Cardiac muscle cell (in vitro differentiated cells and primary cell): ENCODE data around the gene CDH4. TPM values are rescaled to one million over a fixed set of nuclear protein-coding genes. Genes with fewer than 3 reads are reported as not detected.

Experiments used
- DNase-seq, 2 donors: peaks; one replicate each; pipeline versions ENCODE4 v3.0.0 to v3.0.0-alpha.2; 2010 to 2017; ENCODE audit warnings: low read depth in 1 of 2, low spot score in 1 of 2
- H3K27ac ChIP-seq: fragments of 200-600 bp; sonication (generic); 2 replicates; pipeline ENCODE4 v1.5.1; 2016
- H3K27me3 ChIP-seq: fragments of 200-600 bp; sonication (generic); 2 replicates; pipeline ENCODE4 v1.6.0; 2016; ENCODE audit warnings: control low read depth
- H3K36me3 ChIP-seq: fragments of 200-600 bp; sonication (generic); 2 replicates; pipeline ENCODE4 v1.5.1; 2016; ENCODE audit warnings: control low read depth
- H3K4me1 ChIP-seq: fragments of 200-600 bp; sonication (generic); 2 replicates; pipeline ENCODE4 v1.8.1; 2017; ENCODE audit warnings: low read depth, mild to moderate bottlenecking, mixed run types
- H3K4me3 ChIP-seq: fragments of 200-600 bp; sonication (generic); 2 replicates; pipeline ENCODE4 v1.5.1; 2016; ENCODE audit warnings: mild to moderate bottlenecking
- H3K9me3 ChIP-seq: fragments of 200-600 bp; sonication (generic); 2 replicates; pipeline ENCODE4 v1.5.1; 2017; ENCODE audit warnings: low read depth, mild to moderate bottlenecking, control low read depth
- polyA plus RNA-seq: library from polyadenylated mRNA; unstranded; fragments of >200 nt; fragmentation: Nextera tagmentation; extraction: Ambion mirVana; gene quantifications from 2 replicates; pipeline ENCODE4 v1.2.1, GENCODE V29; 2016
- total RNA-seq: library from RNA; depleted of rRNA; stranded (reverse); fragments of >200 nt; gene quantifications from 2 replicates; pipeline ENCODE4 v1.2.3, GENCODE V29; 2016
- TF ChIP-seq, protein P1 (sequence below): IDR thresholded peaks from 2 replicates; pipeline ENCODE4 v1.5.1; 2012; ENCODE audit warnings: low read depth, mild to moderate bottlenecking, low read length

CDH4 gene
- total and polyA plus RNA-seq, 2 experiments from 2014 or later = 0.43 to 0.80 TPM

DNA sequence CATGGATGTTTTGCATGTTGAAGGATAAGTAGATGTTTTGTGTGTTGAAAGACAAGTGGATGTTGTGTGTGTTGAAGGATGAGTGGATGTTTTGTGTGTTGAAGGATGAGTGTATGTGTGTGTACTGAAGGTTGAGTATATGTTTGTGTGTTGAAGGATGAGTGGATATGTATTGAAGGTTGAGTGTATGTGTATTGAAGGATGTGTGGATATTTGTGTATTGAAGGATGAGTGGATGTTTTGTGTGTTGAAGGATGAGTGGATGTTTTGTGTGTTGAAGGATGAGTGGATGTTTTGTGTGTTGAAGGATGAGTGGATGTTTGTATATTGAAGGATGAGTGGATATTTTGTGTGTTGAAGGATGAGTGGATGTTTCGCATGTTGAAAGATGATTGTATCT, 325.0 kb downstream of the CDH4 start:
- no peak for DNase-seq
- no peaks in the 10 kb centered on the region for H3K4me1 ChIP-seq
- no peaks in the 10 kb centered on the region for H3K27me3 ChIP-seq
- H3K4me3 ChIP-seq = no peak overlapping the region
- TF ChIP-seq, protein P1, sequence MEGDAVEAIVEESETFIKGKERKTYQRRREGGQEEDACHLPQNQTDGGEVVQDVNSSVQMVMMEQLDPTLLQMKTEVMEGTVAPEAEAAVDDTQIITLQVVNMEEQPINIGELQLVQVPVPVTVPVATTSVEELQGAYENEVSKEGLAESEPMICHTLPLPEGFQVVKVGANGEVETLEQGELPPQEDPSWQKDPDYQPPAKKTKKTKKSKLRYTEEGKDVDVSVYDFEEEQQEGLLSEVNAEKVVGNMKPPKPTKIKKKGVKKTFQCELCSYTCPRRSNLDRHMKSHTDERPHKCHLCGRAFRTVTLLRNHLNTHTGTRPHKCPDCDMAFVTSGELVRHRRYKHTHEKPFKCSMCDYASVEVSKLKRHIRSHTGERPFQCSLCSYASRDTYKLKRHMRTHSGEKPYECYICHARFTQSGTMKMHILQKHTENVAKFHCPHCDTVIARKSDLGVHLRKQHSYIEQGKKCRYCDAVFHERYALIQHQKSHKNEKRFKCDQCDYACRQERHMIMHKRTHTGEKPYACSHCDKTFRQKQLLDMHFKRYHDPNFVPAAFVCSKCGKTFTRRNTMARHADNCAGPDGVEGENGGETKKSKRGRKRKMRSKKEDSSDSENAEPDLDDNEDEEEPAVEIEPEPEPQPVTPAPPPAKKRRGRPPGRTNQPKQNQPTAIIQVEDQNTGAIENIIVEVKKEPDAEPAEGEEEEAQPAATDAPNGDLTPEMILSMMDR = no peak
- H3K9me3 ChIP-seq = no peaks in the 10 kb centered on the region
- H3K36me3 ChIP-seq = no peaks in the 10 kb centered on the region
- H3K27ac ChIP-seq = no peak overlapping the region

DNA sequence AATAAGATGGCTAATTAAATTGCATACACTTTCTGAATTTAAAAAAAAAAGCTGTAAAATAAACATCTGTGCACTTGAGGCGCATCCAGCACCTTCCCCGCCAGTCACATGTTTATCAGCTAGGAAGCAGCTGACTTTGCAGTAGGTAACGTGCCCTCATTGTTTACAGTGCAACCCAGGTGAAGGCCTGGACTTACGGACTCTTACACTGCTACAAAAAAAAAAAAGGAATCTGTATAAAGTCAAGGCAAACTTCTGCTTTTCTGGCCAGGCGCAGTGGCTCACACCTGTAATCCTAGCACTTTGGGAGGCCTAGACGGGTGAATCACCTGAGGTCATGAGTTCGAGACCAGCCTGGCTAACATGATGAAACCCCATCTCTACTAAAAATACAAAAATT, 327.8 kb downstream of the CDH4 start:
- Histone ChIP-seq H3K4me1 (no peaks in the 10 kb centered on the region), H3K4me3 (no peak overlapping the region), H3K27me3 (no peaks in the 10 kb centered on the region), H3K9me3 (no peaks in the 10 kb centered on the region), H3K27ac (no peak overlapping the region), H3K36me3 (no peaks in the 10 kb centered on the region)
- DNase-seq = no peak
- TF ChIP-seq, protein P1 = no peak

DNA sequence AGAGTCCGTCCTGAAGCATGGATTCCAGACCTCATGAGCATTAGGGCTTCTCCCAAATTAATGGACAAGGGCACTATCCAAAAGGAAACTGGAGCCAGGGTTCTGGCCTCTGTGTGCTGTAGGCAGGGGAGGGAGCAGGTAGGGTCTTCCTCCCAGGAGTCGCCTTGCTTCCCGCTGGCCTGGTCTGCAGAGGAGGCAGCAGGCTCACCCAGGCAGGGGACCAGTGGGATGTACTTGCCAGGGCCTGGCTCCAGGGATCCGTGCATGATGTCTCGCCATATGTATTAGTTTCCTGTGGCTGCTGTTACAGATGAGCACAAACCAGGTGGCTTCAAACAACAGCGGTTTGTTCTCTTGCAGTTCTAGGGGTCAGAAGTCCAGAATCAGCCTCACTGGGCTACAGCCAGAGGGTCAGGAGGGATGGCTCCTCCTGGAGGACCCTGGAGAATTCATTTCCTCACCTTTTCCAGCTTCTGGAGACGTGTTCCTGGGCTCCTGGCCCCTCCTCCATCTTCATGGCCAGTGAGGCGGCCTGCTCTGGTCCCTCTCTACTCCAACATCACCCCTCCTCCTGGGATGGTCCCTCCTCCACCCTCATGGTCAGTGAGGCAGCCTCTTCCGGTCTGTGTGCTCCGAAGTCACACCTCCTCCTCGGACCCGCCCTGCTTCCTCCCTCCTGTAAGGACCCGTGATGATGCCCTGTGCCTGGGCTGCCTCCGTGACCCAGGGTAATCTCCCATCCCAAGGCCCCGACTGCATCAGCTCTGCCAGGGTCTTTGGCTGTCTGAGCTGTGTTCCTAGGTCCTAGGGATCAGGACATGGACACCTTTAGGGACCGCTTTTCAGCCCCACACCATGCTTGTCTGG, 329.1 kb downstream of the CDH4 start:
- Histone ChIP-seq H3K9me3 (no peaks in the 10 kb centered on the region), H3K27me3 (no peaks in the 10 kb centered on the region), H3K36me3 (no peaks in the 10 kb centered on the region), H3K4me3 (no peak overlapping the region), H3K4me1 (no peaks in the 10 kb centered on the region), H3K27ac (no peak overlapping the region)
- DNase-seq = no peak
- TF ChIP-seq, protein P1 = no peak

DNA sequence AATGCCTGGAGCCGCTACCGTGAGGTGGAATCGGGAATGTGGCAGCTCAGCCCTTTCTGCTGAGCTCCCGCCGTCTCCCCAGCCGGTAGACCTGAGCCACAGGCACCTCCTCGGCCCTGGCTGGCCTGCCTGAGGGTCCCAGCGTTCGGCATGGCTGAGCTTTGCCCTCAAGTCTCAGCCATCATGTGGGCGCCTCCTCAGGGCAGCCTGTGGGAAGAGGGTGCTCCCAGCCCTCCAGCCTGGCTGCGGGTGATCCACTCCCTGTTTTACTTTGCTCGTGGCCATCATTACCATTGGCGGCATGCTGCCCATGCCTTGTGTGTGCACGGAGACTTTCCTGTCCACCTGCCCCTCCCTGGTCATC, 329.7 kb downstream of the CDH4 start:
- Histone ChIP-seq H3K4me3 (no peak overlapping the region), H3K4me1 (no peaks in the 10 kb centered on the region), H3K36me3 (no peaks in the 10 kb centered on the region), H3K27ac (no peak overlapping the region), H3K9me3 (no peaks in the 10 kb centered on the region), H3K27me3 (no peaks in the 10 kb centered on the region)
- TF ChIP-seq, protein P1 = no peak
- DNase-seq = no peak

DNA sequence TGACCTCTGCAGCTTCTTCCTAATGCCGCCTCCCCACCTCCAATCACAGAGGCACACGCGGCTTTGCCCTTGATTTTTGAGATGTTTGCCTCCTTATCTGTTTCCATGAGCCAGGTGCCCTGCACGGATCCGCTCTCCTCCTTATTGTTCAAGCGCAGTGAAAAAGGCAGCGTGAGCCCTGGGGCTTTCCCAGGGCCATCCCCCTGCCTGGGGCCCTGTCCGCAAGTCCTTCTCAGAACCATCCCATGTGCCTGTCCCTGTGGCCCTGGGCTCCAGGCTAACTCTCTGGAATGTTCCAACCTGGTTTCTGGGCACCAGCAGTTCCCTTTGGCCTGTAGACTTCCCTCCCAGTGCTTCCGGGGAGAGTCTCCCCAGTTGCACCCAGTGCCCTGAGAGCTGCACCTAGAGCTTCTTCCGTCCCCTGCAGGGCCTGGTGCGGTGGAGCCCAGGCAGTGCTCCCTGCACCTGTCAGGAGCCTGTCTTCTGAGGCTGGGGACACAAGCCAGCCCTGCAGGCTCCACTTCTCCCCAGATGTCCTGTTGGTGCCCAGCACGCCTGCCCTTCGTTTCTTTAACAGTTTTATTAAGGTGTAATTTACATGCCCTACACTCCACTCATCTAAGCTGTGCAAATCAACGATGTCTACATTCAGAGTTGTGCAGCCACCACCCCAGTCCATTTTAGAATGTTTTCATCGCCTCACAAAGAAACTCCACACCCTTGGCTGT, 330.3 kb downstream of the CDH4 start:
- Histone ChIP-seq H3K4me1 (no peaks in the 10 kb centered on the region), H3K27me3 (no peaks in the 10 kb centered on the region), H3K36me3 (no peaks in the 10 kb centered on the region), H3K27ac (no peak overlapping the region), H3K9me3 (no peaks in the 10 kb centered on the region), H3K4me3 (no peak overlapping the region)
- DNase-seq = no peak
- TF ChIP-seq, protein P1 = no peak
